LNCAP (cell line): ENCODE measurements around the gene GPR176.

Source experiments
- CTCF ChIP-seq: fragments of 450-650 bp; IDR thresholded peaks from 2 replicates; pipeline ENCODE4 v1.5.1; 2017; ENCODE audit warnings: mild to moderate bottlenecking

The GPR176 gene

GRCh38 chr15:39944726-39945125, 24.7 kb upstream of the GPR176 start:
- TF ChIP-seq CTCF: no peak

- TF ChIP-seq CTCF: no peak
These were observed 22.7 kb upstream of the GPR176 start for GRCh38 chr15:39942753-39943150.

GRCh38 chr15:39942101-39942752, 22.2 kb upstream of the GPR176 start:
- TF ChIP-seq CTCF: no peak

- no peak for TF ChIP-seq CTCF
These were observed 19.7 kb upstream of the GPR176 start for GRCh38 chr15:39939487-39940452.

- TF ChIP-seq CTCF: no peak
These were observed 17.6 kb upstream of the GPR176 start for GRCh38 chr15:39937696-39938095.

- TF ChIP-seq CTCF: no peak
These were observed 16.6 kb upstream of the GPR176 start for GRCh38 chr15:39936681-39937080.

- TF ChIP-seq CTCF: no peak
These were observed 16.1 kb upstream of the GPR176 start for GRCh38 chr15:39936187-39936586.
